Measurements from ENCODE around the gene LRP5. TPM values are rescaled to one million over a fixed set of nuclear protein-coding genes. Genes with fewer than 3 reads are reported as not detected.

LRP5 gene
- total RNA-seq = 28.0 TPM

- no peak for DNase-seq
Observed at GRCh38 chr11:68312117-68312779, at the start of gene LRP5. Gene LRP5 (plus strand): TSS chr11:68312591. CDS start chr11:68312715, 124 bp downstream.

GRCh38 chr11:68263444-68264035, 48.9 kb upstream of the LRP5 start:
- no peak for DNase-seq

- no peak for DNase-seq
Observed at GRCh38 chr11:68264244-68264643, 48.1 kb upstream of the LRP5 start.

GRCh38 chr11:68264741-68265540, 47.5 kb upstream of the LRP5 start:
- no peak for DNase-seq

- DNase-seq = peak; percentile 10
Observed at GRCh38 chr11:68266121-68266891, 46.1 kb upstream of the LRP5 start.

- DNase-seq = no peak
Observed at GRCh38 chr11:68266936-68267880, 45.2 kb upstream of the LRP5 start.

- no peak for DNase-seq
Observed at GRCh38 chr11:68267881-68268240, 44.5 kb upstream of the LRP5 start.

- peak; percentile 24 for DNase-seq
Observed at GRCh38 chr11:68269414-68270081, 42.8 kb upstream of the LRP5 start.

- DNase-seq = no peak
Observed at GRCh38 chr11:68270196-68271022, 42.0 kb upstream of the LRP5 start.

GRCh38 chr11:68271023-68271780, 41.2 kb upstream of the LRP5 start:
- peak; percentile 65 for DNase-seq

GRCh38 chr11:68271781-68272608, 40.4 kb upstream of the LRP5 start, which contains the start of gene C11orf24:
Gene C11orf24 (minus strand): TSS chr11:68271973. CDS start chr11:68263767, 8,206 bp downstream.
- DNase-seq = peak; percentile 94

GRCh38 chr11:68273026-68273738, 39.2 kb upstream of the LRP5 start:
- DNase-seq = no peak

GRCh38 chr11:68274306-68274705, 38.1 kb upstream of the LRP5 start:
- no peak for DNase-seq

GRCh38 chr11:68275721-68276507, 36.5 kb upstream of the LRP5 start:
- DNase-seq = no peak

GRCh38 chr11:68276861-68277260, 35.5 kb upstream of the LRP5 start:
- no peak for DNase-seq

- DNase-seq = no peak
Observed at GRCh38 chr11:68279676-68280075, 32.7 kb upstream of the LRP5 start.
